WI38 (cell line): ENCODE results near the gene LAD1.

ENCODE experiments used
- H3K4me3 ChIP-seq: 2 replicates; pipeline ENCODE4 v1.5.1; 2011; ENCODE audit warnings: low read depth, mild to moderate bottlenecking, control low read depth, low read length
- CTCF ChIP-seq: IDR thresholded peaks from 2 replicates; pipeline ENCODE4 v1.5.1; 2012; ENCODE audit warnings: low read depth, mild to moderate bottlenecking, control low read depth, low read length

The LAD1 gene

GRCh38 chr1:201399352-201400126 lies 415 bp upstream of the LAD1 start:
- no peak for TF ChIP-seq CTCF
- no peak overlapping the region for H3K4me3 ChIP-seq

GRCh38 chr1:201397675-201398074 lies 1.4 kb downstream of the LAD1 start:
- TF ChIP-seq CTCF: no peak
- H3K4me3 ChIP-seq: no peak overlapping the region

GRCh38 chr1:201396861-201397464 lies 2.2 kb downstream of the LAD1 start:
- H3K4me3 ChIP-seq: no peak overlapping the region
- no peak for TF ChIP-seq CTCF

- no peak overlapping the region for H3K4me3 ChIP-seq
- no peak for TF ChIP-seq CTCF
These were observed 3.2 kb downstream of the LAD1 start for GRCh38 chr1:201395936-201396335.

GRCh38 chr1:201394591-201394990 lies 4.5 kb downstream of the LAD1 start:
- TF ChIP-seq CTCF: no peak

GRCh38 chr1:201393076-201393475 lies 6.0 kb downstream of the LAD1 start:
- H3K4me3 ChIP-seq: no peak overlapping the region
- no peak for TF ChIP-seq CTCF

More at GRCh38 chr1:201394591-201394990, 4.5 kb downstream of the LAD1 start:
- no peak overlapping the region for H3K4me3 ChIP-seq
